ENCODE results near the gene CDT1. TPM values are rescaled to one million over a fixed set of nuclear protein-coding genes. Genes with fewer than 3 reads are reported as not detected.

CDT1 gene
- total RNA-seq, result 12.9 and 23.9 TPM in 2 replicates

DNA sequence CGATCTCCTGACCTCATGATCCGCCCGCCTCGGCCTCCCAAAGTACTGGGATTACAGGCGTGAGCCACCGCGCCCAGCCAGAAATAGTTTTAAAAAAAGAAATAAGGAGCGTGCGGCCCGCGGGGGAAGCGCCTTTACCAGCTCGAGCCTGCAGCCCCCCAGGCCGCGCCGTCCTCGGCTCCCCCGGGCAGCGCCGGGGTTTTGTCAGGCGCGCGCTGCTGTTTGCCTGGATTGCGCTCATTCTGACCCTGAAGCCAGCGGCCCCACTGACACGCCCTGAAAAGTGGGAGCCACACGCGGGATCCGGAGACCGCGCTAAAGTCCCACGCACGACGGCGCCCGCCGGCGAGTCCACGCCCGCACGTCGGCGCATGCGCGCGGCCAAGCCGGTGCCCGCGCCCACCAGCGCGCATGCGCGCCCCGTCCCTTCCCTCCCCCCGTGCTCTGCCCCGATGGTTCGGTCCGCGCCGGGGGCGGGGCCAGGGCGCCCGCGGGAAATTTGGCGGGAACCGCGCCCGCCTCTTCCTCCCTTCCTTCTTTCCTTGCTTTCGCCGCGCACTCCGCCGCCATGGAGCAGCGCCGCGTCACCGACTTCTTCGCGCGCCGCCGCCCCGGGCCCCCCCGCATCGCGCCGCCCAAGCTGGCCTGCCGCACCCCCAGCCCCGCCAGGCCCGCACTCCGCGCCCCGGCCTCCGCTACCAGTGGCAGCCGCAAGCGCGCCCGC lies at the start of gene CDT1:
Gene CDT1 (plus strand): TSS at position 526 of the 724 bp plus-strand sequence. CDS start 43 bp downstream, at position 569.

GRCh38 chr16:88785106-88785924 lies 18.3 kb upstream of the CDT1 start, which contains the start of gene PIEZO1:
TSS of gene PIEZO1 (minus strand) at chr16:88785220. CDS start at chr16:88784964, 256 bp downstream.

GRCh38 chr16:88811769-88812512 lies 8.4 kb downstream of the CDT1 start, which contains the start of gene APRT:
TSS of gene APRT (minus strand) at chr16:88811928. CDS start at chr16:88811899, 29 bp downstream.

DNA sequence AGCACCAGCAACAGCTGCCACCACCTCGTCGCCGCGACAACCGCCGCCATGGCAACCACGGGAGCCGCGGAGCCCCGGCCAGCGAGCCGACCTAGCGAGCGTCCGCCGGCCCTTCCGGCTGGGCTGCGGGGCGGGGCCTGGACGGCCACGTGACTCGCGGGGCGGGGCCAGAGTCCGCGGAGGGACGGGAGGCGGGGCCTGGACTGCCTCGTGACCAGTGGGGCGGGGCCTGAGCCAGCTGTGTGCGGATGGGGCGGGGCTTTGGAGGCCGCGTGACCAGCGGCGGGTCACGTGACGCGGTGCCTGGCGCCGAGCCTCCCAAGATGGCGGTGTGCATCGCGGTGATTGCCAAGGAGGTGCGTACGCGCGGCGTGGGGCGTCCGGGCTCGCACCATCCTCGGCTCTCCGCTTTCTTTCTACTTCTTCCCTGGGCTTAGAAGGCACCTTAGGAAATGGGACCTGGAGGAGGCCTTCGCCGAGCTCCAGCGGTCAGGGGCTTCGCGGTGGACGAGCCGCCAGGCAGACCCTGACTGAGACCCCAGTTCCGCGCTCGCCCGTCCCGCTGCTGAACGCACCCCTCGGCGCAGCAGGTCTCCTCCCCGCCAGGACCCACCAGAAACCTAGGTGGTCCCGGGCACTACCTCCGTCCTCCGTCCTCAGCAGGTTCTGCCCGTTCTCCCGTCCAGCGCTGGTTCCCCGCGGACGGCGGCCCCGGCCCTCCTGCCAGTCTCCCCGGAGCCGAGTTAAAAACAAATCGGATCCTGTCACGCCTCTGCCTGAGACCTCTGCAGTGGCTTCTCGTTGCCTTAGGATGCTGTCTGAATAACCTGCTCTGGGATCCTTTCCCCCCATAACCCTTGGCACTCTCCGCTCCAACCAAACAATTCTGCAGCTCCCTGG lies 53.5 kb downstream of the CDT1 start, which contains the start of the genes GALNS and TRAPPC2L:
Gene GALNS (minus strand): TSS at position 120 of the 900 bp plus-strand sequence. CDS start 70 bp downstream, at position 50.
Gene TRAPPC2L (plus strand): TSS at position 300 of the 900 bp plus-strand sequence. CDS start 24 bp downstream, at position 324.

Other genes with a start within 250 kb of the CDT1 start
- gene ZC3H18, start 233.4 kb upstream of the CDT1 start, total RNA-seq, result 22.9 and 25.0 TPM in 2 replicates
- gene IL17C, start 165.2 kb upstream of the CDT1 start, total RNA-seq, result not detected in 2 replicates
- gene CYBA, start 152.7 kb upstream of the CDT1 start, total RNA-seq, result 48.4 and 64.0 TPM in 2 replicates
- 39.1 and 72.0 TPM in 2 replicates for gene MVD, start 140.7 kb upstream of the CDT1 start, total RNA-seq
- 0.13 TPM in 1 of 2 replicates, not detected in the other for gene SNAI3, start 117.3 kb upstream of the CDT1 start, total RNA-seq
- 17.7 and 20.2 TPM in 2 replicates for gene RNF166, start 97.4 kb upstream of the CDT1 start, total RNA-seq
- gene CTU2, start 97.3 kb upstream of the CDT1 start, total RNA-seq, result 23.7 and 27.6 TPM in 2 replicates
- gene PIEZO1, start 18.6 kb upstream of the CDT1 start, total RNA-seq, result 170 and 208 TPM in 2 replicates
- 89.5 and 105 TPM in 2 replicates for gene APRT, start 8.1 kb downstream of the CDT1 start, total RNA-seq
- gene GALNS, start 53.2 kb downstream of the CDT1 start, total RNA-seq, result 20.3 and 22.3 TPM in 2 replicates
- gene TRAPPC2L, start 53.3 kb downstream of the CDT1 start, total RNA-seq, result 42.8 and 43.7 TPM in 2 replicates
- gene PABPN1L, start 62.9 kb downstream of the CDT1 start, total RNA-seq, result not detected in 2 replicates
- not detected in 2 replicates for gene CBFA2T3, start 173.4 kb downstream of the CDT1 start, total RNA-seq